NK-92 (cell line): ENCODE measurements around the gene BAIAP2.
"Not testable (repeated sequence)": the region's sequence is repeated elsewhere in the genome, so short reads cannot be mapped to it uniquely, and the experiment has no call there.

ENCODE experiments used
- DNase-seq: peaks from one replicate; lab custom pipeline; 2025; ENCODE audit not compliant: unreplicated experiment; lab: John Stamatoyannopoulos, UW

Gene BAIAP2

DNA sequence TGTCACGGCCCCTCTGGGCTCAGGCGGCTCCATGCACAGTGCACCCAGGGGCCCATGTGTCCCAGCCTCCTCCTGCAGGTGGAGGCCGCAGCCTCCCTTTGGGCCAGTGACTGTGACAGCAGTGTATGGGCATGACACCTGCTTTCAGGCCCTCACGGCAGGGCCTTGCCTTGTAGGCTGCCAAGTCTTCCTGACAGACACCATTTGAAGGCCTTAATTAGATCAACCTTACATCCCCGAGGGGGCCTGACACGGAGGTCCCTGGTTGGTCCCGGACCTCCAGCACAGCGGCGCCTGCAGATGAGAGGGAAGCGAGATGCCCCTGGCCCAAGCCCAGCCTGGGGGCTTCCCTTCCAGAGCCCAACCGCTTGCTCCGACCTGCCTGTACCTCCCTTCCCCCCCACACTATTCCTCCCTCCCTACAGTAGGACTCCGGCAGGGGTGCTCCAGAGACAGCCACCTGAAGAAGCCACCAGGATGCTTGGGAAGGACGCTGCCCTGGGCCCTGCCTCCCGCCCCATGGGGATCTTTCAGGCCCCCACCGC, 31.9 kb downstream of the BAIAP2 start:
- DNase-seq = no peak

GRCh38 chr17:81067391-81067811, 32.5 kb downstream of the BAIAP2 start:
- no peak for DNase-seq

DNA sequence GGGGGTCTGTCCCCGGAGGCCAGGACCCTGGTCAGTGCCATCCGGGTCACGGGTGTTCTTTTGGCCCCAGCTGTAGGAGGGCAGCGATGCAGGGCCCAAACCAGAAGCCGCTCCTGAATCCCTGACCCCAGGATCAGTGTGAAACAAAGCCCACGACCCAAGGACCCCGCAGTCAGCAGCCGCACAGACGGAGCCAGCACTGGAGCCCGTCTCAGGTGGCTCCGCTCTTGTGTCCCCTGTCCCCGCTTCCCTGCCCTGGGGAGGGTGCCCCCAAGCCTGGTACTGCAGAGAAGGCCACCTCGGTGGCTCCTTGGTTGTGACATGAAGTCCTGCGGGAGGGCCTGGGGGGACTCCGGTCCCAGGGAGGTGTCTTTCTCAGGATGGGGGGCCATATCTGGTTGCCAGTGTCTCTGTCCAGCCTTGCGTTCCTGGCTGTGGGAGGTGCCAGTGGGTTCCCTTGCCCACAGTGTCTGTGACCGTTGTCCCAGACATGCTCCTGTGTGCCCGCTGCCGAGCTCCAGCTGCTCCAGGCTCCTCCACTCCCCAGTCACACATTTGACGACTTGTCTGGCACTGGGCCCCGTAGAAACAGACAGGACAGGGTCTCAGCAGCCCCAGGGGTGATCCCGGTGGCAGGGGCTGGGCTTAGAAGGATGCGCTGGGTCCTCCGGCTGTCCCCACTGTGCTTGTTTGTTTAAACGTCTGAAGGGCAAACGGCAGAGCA, 33.6 kb downstream of the BAIAP2 start:
- no peak for DNase-seq

GRCh38 chr17:81069135-81069645, 34.2 kb downstream of the BAIAP2 start:
- no peak for DNase-seq

- no peak for DNase-seq
These were observed 35.7 kb downstream of the BAIAP2 start for GRCh38 chr17:81070541-81071246.

DNA sequence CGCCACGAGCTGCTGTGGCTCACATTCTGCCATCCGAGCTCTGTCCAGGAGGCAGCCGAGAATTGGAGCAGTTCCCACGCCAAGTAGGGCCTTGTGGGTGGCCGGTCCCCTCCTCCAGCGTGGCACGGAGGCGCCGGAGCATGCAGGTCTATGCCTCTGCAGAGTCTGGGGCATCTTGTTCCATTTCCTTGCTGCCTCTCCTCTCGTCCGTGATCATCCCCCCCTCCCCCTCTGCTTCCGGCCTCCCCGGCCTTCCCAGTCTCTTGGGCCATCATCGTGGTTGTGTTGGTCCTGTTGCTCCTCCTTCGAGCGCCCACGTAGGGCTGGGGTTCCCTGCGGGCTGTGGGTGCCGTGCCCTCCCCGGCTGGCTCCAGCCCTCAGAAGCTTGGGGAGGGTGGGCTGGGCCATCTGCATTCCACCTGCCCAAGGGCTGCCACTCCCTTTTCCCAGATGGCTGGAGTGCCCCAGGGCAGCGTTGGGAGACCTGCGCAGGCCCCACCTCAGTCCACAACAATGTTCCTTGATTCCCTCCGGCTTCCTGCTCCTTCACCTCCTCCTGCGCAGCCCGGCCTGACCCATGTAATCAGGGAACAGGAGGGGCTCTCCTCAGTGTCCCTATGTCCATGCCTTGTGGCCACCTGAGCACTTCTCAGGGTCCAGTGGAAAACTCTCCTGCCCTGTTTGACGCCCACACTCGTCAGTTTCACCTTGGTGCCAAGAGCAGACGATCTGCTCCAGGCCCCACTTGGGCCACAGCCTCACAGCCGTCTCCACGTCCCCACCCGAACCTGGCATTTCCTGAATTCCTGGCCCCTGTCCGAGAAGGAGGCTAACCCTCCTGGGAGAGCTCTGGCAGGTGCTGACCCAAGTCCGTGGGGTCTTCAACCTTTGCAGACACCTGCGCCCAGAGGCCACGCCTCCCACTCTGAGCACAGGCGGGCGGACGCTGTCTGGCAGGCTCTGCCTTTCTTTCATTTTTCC, 37.1 kb downstream of the BAIAP2 start:
- DNase-seq = no peak

DNA sequence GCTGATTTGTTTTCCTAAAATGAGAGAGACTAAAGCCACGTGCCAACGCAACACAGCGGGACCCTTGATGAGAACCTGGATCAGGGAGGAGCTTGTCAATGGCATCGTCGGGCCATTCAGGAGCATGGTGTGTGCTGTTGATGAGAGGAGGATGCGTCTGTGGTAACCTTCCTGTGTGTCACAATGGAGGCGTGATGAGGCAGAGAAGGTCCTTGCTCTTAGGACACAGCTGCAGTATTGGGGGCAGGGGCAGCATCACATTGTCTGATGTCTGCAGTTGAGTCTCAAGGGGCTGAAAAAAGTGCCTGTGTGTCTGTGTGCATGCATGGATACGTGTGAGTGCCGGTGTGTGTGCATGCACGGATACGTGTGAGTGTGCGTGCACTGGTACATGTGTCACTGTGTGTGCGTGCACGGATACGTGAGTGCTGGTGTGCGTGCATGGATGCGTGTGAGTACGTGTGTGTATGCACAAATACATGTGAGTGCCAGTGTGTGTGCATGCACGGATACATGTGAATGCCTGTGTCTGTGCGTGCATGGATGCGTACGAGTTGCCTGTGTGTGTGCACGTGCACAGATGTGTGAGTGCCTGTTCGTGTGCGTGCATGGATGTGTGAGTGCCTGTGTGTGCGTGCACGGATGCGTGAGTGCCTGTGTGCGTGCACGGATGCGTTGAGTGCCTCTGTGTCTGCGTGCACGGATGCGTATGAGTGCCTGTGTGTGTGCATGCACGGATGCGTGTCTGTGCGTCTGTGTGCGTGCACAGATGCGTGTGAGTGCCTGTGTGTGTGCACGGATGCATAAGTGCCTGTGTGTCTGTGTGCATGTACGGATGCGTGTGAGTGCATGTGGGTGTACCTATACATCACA, 39.3 kb downstream of the BAIAP2 start:
- no peak for DNase-seq

DNA sequence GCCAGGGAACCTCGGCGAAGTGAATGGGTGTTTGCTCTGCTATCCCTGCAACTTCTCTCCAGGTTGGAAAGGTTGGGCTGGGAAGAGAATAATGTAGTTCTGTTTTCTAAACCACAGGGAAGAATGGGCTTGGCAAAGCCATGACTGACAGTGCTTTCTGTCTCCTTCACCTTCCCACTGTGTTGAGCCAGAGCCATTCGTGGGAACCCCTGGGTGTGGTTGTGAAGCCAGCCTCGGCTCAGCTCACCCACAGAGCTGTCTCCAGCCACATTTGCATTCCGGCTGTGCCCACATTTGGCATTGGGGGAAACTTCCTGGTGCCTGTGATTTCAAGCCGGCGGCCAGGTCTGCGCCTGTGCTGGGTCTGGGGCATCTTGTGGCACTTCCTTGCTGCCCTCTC, 39.9 kb downstream of the BAIAP2 start:
- DNase-seq = no peak

GRCh38 chr17:81075307-81075706, 40.4 kb downstream of the BAIAP2 start:
- no peak for DNase-seq

GRCh38 chr17:81076141-81076679, 41.3 kb downstream of the BAIAP2 start:
- DNase-seq = no peak

- not testable (repeated sequence) for DNase-seq
These were observed 43.3 kb downstream of the BAIAP2 start for GRCh38 chr17:81078026-81078913.

- DNase-seq = no peak
These were observed 45.1 kb downstream of the BAIAP2 start for GRCh38 chr17:81080019-81080418.

DNA sequence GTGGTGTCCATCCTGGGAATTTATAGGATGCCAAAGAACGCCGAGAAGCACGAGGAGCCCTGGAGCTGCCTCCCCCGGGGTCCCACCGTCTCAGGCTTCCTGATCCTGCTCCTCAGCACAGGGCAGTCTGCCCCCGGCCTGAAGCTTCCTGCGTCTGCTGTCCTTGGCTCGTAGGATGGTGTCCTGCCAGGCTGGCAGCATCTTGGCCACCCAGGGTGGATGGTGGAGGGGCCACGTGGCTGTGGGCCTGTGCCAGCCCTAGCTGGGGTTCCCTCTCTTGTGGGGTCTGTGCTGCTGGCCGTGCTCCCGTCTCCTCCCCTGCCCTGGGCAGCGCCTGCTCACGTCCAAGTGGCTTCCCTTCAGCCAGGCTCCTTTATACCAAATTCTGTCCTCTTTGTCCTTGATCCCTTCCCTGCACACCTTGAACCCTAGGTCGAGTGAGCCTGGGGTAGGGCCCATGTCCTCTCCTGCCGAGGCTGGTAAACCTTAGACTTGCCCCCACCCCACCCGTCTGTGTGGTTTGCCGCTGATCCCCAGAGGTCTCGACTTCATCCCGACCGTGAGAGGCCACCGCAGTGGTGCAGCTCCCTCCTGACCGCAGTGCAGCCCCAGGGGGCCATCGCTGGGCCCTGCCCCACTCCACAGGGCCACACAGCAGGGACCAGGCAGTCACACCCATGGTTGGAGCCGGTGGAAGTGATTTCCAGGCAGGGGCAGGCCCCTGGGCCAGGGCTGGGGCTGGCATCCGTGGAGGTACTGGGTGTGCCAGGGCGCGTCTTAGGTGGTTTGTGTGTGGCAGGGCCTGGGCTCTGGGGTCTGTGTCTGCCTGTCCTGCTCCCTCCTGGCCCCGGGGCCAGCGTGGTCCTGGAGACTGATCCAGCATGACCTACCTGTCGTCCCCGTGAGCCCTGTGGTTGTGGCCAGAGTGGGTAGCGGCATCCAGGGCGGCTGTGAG, 46.5 kb downstream of the BAIAP2 start:
- no peak for DNase-seq

DNA sequence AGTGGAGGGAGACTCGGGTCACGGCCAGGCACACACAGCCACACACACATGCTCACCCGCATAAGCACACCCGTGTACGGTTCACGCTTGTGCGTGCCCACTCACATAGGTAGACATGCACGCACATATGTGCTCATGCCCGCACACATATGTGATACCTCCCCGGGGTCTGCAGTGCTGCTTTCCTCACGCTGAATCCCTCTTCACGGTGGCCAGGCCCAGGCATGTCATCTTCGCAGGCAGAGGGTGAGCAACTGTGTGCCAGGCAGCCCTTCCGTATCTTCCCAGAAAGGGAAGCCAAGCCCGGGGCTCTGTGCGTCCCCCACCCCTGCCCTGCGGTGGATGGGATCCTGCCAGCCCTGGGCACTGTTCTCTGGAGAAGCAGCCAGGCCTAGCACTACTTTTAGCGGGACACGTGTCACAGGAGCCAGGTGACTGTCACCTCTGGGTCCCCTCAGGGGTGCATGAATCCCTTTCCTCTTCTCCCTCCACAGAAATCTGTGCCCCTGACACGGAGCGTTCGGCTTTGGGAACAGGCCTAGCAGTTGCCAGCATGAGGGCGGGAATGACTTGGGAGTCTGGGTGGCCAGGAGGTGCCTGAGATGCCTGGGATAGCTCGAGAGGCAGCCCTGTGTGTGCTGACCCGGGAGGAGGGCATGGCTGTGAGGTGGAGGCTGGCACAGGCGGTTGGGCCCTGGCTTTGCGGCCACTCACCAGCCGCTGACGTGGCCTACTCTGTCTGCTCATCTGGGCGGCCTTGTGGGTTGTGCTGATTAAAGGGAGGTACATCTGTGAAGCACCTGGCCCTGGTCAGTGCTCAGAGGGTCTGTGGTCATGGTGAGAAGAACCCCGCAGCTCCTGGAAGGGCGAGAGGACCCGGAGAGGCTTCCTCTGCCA, 47.5 kb downstream of the BAIAP2 start:
- DNase-seq = no peak

DNA sequence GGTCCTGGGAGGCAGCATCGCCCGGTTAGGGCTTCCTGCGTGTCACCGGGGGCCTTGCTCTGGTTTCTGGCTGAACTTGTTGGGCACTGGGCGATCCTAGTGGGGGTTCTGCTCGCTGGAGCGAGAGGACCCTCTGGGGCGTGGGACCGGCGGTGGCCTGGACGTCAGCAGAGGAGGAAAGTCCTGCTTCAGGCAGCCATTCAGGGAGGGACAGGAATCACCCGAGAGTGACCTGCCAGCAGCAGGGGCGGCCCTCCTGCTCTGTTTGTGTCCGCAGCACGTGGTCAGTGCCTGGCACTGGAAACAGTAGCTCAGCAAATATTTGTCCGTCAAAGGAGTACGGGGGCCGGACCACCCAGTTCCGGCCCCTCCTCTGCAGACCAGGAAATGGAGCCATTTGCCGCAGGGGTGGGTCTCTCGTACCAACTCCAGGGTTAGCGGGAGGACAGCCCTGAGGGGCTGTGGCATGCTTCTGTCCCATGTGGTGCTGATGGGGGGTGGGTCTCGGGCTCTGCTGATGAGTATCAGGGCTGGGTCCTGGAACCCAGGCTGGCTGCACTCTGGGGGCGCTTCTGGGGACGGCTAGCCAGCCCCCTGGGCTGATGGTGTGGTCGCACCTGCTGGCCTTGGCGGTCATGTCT, 48.3 kb downstream of the BAIAP2 start:
- DNase-seq = no peak
